CD4-positive, alpha-beta T cell treated with Interferon alpha-2 for 1 hour (primary cell): Measurements from ENCODE around the gene FNDC11.

Experiments used
- DNase-seq, 2 donors: peaks; one replicate each; pipeline ENCODE4 v3.0.0-alpha.2; 2020 to 2022

The FNDC11 gene

DNA sequence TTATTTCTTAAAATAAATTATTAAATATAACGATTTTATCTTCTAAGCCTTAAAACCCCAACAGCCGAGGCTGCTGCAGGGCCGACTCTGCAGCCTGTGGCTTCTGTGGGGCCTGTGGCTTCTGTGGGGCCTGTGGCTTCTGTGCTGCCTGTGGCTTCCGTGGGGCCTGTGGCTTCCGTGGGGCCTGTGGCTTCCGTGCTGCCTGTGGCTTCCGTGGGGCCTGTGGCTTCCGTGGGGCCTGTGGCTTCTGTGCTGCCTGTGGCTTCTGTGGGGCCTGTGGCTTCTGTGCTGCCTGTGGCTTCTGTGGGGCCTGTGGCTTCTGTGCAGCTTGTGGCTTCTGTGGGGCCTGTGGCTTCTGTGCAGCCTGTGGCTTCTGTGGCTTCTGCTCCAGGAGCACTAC lies 47.7 kb downstream of the FNDC11 start:
- peak; percentile 37 to 69 for DNase-seq

DNA sequence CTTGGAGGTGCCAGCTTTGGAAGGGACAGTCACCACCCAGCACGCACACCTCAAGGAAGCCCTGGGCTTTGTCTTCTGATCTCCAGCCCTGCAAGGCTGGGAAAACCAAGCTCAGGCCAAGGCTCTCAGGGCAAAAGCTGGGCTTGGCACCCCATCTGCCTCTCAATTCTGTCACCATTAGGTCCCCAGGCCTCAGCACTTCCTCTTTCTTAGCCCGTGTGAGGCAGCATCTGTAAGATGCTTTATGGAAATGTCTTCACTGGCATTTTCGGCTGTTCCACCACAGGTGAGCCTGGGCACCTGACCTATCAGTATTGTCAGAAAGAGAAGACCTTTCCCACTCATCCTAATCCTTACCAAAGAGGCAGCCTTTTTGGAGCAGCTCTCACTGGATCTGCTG lies 48.4 kb downstream of the FNDC11 start:
- no peak for DNase-seq
